CD4-positive, alpha-beta memory T cell (primary cell): ENCODE results near the gene TXK. TPM values are rescaled to one million over a fixed set of nuclear protein-coding genes. Genes with fewer than 3 reads are reported as not detected.

Experiments
- CTCF ChIA-PET: fragments of 350-600 bp; sonication (Branson Sonifier 250); formaldehyde crosslinking; loops from one replicate; lab custom pipeline; 2021; ENCODE audit warnings: inconsistent platforms; ENCODE audit not compliant: partially characterized antibody; lab: Charles Lee
- POLR2A ChIA-PET: fragments of 350-600 bp; sonication (Branson Sonifier 250); formaldehyde crosslinking; loops from one replicate; lab custom pipeline; 2021; ENCODE audit not compliant: partially characterized antibody; lab: Charles Lee
- DNase-seq, 5 donors: peaks; one replicate each; pipeline versions ENCODE4 v3.0.0 to v3.0.0-alpha.2; 2020 to 2022; ENCODE audit warnings: mixed read lengths in 1 of 5
- H3K27ac ChIP-seq: one replicate; pipeline ENCODE4 v1.7.0; 2013; ENCODE audit warnings: low read depth, low read length
- H3K27me3 ChIP-seq: 2 replicates; pipeline ENCODE4 v1.7.0; 2013; ENCODE audit warnings: mild to moderate bottlenecking, low read length, moderate library complexity; ENCODE audit not compliant: insufficient read depth
- H3K36me3 ChIP-seq: 2 replicates; pipeline ENCODE4 v1.7.0; 2013; ENCODE audit warnings: mild to moderate bottlenecking, low read length, moderate library complexity; ENCODE audit not compliant: insufficient read depth
- H3K4me1 ChIP-seq: 2 replicates; pipeline ENCODE4 v1.7.0; 2013; ENCODE audit warnings: mild to moderate bottlenecking, low read length, moderate library complexity; ENCODE audit not compliant: insufficient read depth
- H3K4me3 ChIP-seq, 2 donors: one replicate each; pipeline ENCODE4 v1.7.0; 2013; ENCODE audit warnings: low read length in 2 of 2, mild to moderate bottlenecking in 1 of 2
- H3K9me3 ChIP-seq, 2 donors: one replicate each; pipeline ENCODE4 v1.7.0; 2013; ENCODE audit warnings: low read length in 2 of 2, control low read depth in 1 of 2; ENCODE audit not compliant: control insufficient read depth in 1 of 2
- H3K27ac Mint-ChIP-seq, 7 donors: one replicate each; pipeline ENCODE4 v1.8.0; 2020 to 2021; ENCODE audit warnings: mixed read lengths in 7 of 7, mild to moderate bottlenecking in 6 of 7, inconsistent platforms in 3 of 7, moderate library complexity in 3 of 7
- H3K27me3 Mint-ChIP-seq, 2 donors: one replicate each; pipeline ENCODE4 v1.8.0; 2020 to 2021; ENCODE audit warnings: mixed read lengths in 2 of 2
- H3K36me3 Mint-ChIP-seq, 2 donors: one replicate each; pipeline ENCODE4 v1.8.0; 2020 to 2021; ENCODE audit warnings: mixed read lengths in 2 of 2, inconsistent platforms in 1 of 2, mild to moderate bottlenecking in 1 of 2
- H3K4me1 Mint-ChIP-seq, 4 donors: one replicate each; pipeline ENCODE4 v1.8.0; 2020 to 2021; ENCODE audit warnings: mixed read lengths in 4 of 4, mild to moderate bottlenecking in 1 of 4
- H3K4me3 Mint-ChIP-seq, 8 donors: one replicate each; pipeline ENCODE4 v1.8.0; 2020 to 2021; ENCODE audit warnings: mixed read lengths in 8 of 8, mild to moderate bottlenecking in 7 of 8, moderate library complexity in 6 of 8, inconsistent platforms in 3 of 8
- H3K9me3 Mint-ChIP-seq, 8 donors: one replicate each; pipeline ENCODE4 v1.8.0; 2020 to 2021; ENCODE audit warnings: mixed read lengths in 8 of 8, mild to moderate bottlenecking in 5 of 8, inconsistent platforms in 3 of 8, moderate library complexity in 1 of 8
- intact Hi-C: fragments of 100-400 bp; cut with micrococcal nuclease; formaldehyde crosslinking; loops from one replicate; pipeline ENCODE4 v1.15.1; 2023
- polyA plus RNA-seq, 2 donors: library from polyadenylated mRNA; unstranded; fragments of 300-500 nt; fragmentation: Illumina TruSeq; gene quantifications; one replicate each; pipeline ENCODE4 v1.2.3, GENCODE V29; 2021
- total RNA-seq, 2 experiments: library from RNA; stranded (reverse); gene quantifications; one replicate each; pipeline ENCODE4 v1.2.3, GENCODE V29; 2021

TXK gene
- total and polyA plus RNA-seq, 4 experiments from 2014 or later, result 44.8 to 54.0 (median 51.0) TPM

DNA sequence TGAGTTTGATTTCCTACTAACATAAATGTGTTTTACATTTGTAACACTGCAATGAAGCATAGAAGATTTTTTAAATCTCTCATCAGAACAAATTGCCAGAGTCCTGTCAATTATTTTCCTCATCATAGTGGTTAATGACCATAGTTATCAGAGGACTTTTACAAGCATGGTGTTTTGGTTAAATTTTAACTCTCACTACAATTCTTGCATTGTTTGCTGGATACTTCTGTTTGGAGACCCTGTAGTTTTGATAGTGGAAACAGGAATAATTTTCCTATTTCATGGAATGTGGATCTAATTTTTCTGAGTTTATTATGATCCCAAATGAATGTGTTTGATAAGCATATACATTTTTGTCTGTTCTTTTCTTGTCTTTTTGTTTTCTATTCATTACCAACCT is 100.6 kb downstream of the TXK start:
- Histone ChIP-seq H3K4me3 (no peak overlapping the region), H3K4me1 (no peaks in the 10 kb centered on the region), H3K36me3 (no peaks in the 10 kb centered on the region), H3K27ac (no peak overlapping the region), H3K9me3 (no peaks in the 10 kb centered on the region), H3K27me3 (no peaks in the 10 kb centered on the region)
- DNase-seq, result no peak
- peaks cover 2 to 16% (median 5%) of the 10 kb centered on the region in 4 donors for H3K4me1 Mint-ChIP-seq
- ChIA-PET CTCF (interaction anchor here (0.9 to 9.0 kb wide), 20 partner anchors 9 to 107 kb away, joined by 3 to 140 read pairs (median 7); partner anchors contain the start of genes CNGA1, NIPAL1 and TXK), POLR2A (interaction anchor here (1.8 kb wide), 1 partner anchor 14 kb away, joined by 8 read pairs; no protein-coding TSS in a partner anchor)
- H3K27ac Mint-ChIP-seq, result no peak overlapping the region
- intact Hi-C loops, result loop anchor here (1.0 kb wide), 3 partner anchors 14 to 108 kb away; no protein-coding TSS in a partner anchor
- no peaks in the 10 kb centered on the region for H3K36me3 Mint-ChIP-seq
- H3K27me3 Mint-ChIP-seq, result no peaks in the 10 kb centered on the region
- H3K4me3 Mint-ChIP-seq, result no peak overlapping the region
- no peaks in the 10 kb centered on the region for H3K9me3 Mint-ChIP-seq

DNA sequence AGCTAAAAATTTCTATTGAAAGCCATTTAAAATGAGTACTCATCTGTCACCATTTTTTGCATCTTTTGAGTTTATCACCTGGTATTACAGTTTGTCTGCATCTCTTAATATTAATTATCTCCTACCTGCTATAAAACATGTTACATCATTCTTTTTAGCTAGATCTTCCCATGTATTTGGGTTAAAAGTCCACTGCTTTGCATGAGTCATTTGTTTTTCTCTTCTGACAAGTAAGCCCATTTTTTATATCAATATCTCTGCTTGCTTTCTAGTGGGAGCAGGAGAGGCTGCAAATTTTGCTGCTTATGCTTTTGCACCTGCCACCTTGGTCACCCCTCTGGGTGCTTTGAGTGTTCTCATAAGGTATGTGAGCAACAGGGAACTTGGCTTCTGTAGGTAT is 101.3 kb downstream of the TXK start:
- Histone ChIP-seq H3K27me3 (no peaks in the 10 kb centered on the region), H3K36me3 (no peaks in the 10 kb centered on the region), H3K27ac (no peak overlapping the region), H3K4me1 (no peaks in the 10 kb centered on the region), H3K9me3 (no peaks in the 10 kb centered on the region), H3K4me3 (no peak overlapping the region)
- Mint-ChIP-seq H3K4me3 (no peak overlapping the region), H3K27ac (no peak overlapping the region), H3K36me3 (no peaks in the 10 kb centered on the region), H3K9me3 (no peaks in the 10 kb centered on the region), H3K4me1 (peaks cover 2 to 22% (median 5%) of the 10 kb centered on the region in 4 donors), H3K27me3 (no peaks in the 10 kb centered on the region)
- intact Hi-C loops, result loop anchor here (1.0 kb wide), 3 partner anchors 15 to 109 kb away; no protein-coding TSS in a partner anchor
- POLR2A ChIA-PET, result interaction anchor here (0.7 to 0.8 kb wide), 2 partner anchors 14 to 76 kb away, joined by 3 read pairs; no protein-coding TSS in a partner anchor
- CTCF ChIA-PET, result interaction anchor here (0.8 to 9.0 kb wide), 10 partner anchors 8 to 76 kb away, joined by 3 to 140 read pairs (median 5); partner anchors contain the start of genes CNGA1 and NIPAL1
- DNase-seq, result no peak

- ChIA-PET CTCF (interaction anchor here (0.8 to 9.0 kb wide), 10 partner anchors 13 to 96 kb away, joined by 3 to 140 read pairs (median 5); partner anchors contain the start of genes CNGA1 and NIPAL1), POLR2A (interaction anchor here (0.7 to 0.8 kb wide), 2 partner anchors 15 to 77 kb away, joined by 3 read pairs; no protein-coding TSS in a partner anchor)
- Mint-ChIP-seq H3K36me3 (no peaks in the 10 kb centered on the region), H3K27me3 (no peaks in the 10 kb centered on the region), H3K4me1 (peaks cover 2 to 22% (median 5%) of the 10 kb centered on the region in 4 donors), H3K4me3 (no peak overlapping the region), H3K9me3 (no peaks in the 10 kb centered on the region), H3K27ac (no peak overlapping the region)
- H3K4me3 ChIP-seq, result no peak overlapping the region
- H3K4me1 ChIP-seq, result no peaks in the 10 kb centered on the region
- intact Hi-C loops, result no loop called here
- H3K27ac ChIP-seq, result no peak overlapping the region
- H3K36me3 ChIP-seq, result no peaks in the 10 kb centered on the region
- DNase-seq, result no peak
- H3K27me3 ChIP-seq, result no peaks in the 10 kb centered on the region
- H3K9me3 ChIP-seq, result no peaks in the 10 kb centered on the region
These were observed 102.1 kb downstream of the TXK start for GRCh38 chr4:48031802-48032525.

DNA sequence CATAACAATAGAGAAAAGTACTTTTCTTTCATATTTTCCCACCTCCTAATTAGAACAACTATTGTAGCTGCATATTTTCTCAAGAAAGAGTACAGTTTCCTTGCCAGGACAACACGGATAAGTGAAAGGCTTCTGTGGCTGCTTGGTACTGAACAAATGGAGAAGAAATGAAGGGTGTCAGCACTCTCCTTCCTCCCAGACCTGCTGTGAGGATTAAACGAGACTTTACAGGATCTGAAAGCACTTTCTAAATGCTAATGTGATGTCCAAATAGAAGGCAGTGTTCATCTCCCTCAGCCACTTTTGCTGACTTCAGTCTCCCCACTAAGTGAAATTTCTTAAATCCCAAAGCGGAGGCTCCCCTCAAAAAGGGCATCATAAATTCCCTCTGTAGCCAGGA is 103.6 kb downstream of the TXK start:
- CTCF ChIA-PET, result interaction anchor here (8.6 to 9.0 kb wide), 2 partner anchors 15 to 56 kb away, joined by 135 to 140 read pairs; no protein-coding TSS in a partner anchor
- Mint-ChIP-seq H3K27ac (no peak overlapping the region), H3K27me3 (no peaks in the 10 kb centered on the region)

DNA sequence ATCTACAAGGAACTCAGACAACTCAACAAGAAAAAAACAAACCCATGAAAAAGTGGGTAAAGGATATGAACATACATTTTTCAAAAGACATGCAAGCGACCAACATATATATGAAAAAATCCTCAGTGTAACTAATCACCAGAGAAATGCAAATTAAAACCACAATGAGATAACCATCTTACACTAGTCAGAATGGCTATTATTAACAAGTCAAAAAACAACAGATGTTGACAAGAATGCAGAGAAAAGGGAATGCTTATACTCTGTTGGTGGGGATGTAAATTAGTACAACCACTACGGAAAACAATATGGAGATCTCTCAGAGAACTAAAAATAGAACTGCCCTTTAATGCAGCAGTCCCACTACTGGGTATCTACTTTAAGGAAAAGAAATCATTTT is 105.4 kb downstream of the TXK start:
- ChIA-PET POLR2A (no interaction called here), CTCF (interaction anchor here (8.6 to 9.0 kb wide), 2 partner anchors 17 to 58 kb away, joined by 135 to 140 read pairs; no protein-coding TSS in a partner anchor)
- H3K9me3 Mint-ChIP-seq, result no peaks in the 10 kb centered on the region
- no peak for DNase-seq
- no peak overlapping the region for H3K27ac Mint-ChIP-seq
- H3K27me3 Mint-ChIP-seq, result peaks cover 0 to 1% of the 10 kb centered on the region in 2 donors
- no peak overlapping the region for H3K4me3 Mint-ChIP-seq
- H3K27me3 ChIP-seq, result no peaks in the 10 kb centered on the region
- intact Hi-C loops, result no loop called here
- no peaks in the 10 kb centered on the region for H3K36me3 ChIP-seq
- H3K4me1 Mint-ChIP-seq, result peaks cover 0 to 12% (median 2%) of the 10 kb centered on the region in 4 donors
- no peak overlapping the region for H3K27ac ChIP-seq
- no peaks in the 10 kb centered on the region for H3K4me1 ChIP-seq
- H3K9me3 ChIP-seq, result no peaks in the 10 kb centered on the region
- no peak overlapping the region for H3K4me3 ChIP-seq
- H3K36me3 Mint-ChIP-seq, result no peaks in the 10 kb centered on the region

More for the DNA sequence above, 103.6 kb downstream of the TXK start:
- DNase-seq, result no peak
- Mint-ChIP-seq H3K4me1 (peaks cover 2 to 16% (median 5%) of the 10 kb centered on the region in 4 donors), H3K4me3 (no peak overlapping the region), H3K36me3 (no peaks in the 10 kb centered on the region), H3K9me3 (no peaks in the 10 kb centered on the region)
- POLR2A ChIA-PET, result no interaction called here
- no peaks in the 10 kb centered on the region for H3K27me3 ChIP-seq
- H3K9me3 ChIP-seq, result no peaks in the 10 kb centered on the region
- H3K27ac ChIP-seq, result no peak overlapping the region
- no peaks in the 10 kb centered on the region for H3K4me1 ChIP-seq
- no peak overlapping the region for H3K4me3 ChIP-seq
- intact Hi-C loops, result no loop called here
- no peaks in the 10 kb centered on the region for H3K36me3 ChIP-seq

DNA sequence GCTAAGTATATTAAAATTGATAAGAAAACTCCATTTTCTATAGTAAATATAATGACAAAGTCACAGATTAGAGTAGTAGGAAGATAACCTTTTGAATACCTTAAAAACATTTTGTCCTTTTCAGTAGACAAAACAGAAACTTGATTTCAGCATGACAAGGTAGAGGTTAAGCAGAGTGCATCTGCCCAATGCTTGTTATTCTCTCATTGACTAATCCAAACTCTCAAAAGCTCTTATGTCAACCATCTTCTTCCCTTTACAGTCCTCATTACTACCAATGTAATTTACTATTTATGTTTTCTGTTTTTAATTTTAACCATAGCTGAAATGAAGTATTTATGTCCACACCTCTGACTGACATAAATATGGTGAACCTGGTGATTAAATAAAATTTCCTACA is 106.4 kb downstream of the TXK start:
- ChIA-PET POLR2A (no interaction called here), CTCF (no interaction called here)
- Mint-ChIP-seq H3K4me1 (peaks cover 0 to 11% (median 2%) of the 10 kb centered on the region in 4 donors), H3K9me3 (no peaks in the 10 kb centered on the region), H3K4me3 (no peak overlapping the region), H3K36me3 (no peaks in the 10 kb centered on the region), H3K27ac (no peak overlapping the region), H3K27me3 (peaks cover 0 to 3% of the 10 kb centered on the region in 2 donors)
- Histone ChIP-seq H3K36me3 (no peaks in the 10 kb centered on the region), H3K4me1 (no peaks in the 10 kb centered on the region), H3K9me3 (no peaks in the 10 kb centered on the region), H3K27ac (no peak overlapping the region), H3K27me3 (no peaks in the 10 kb centered on the region), H3K4me3 (no peak overlapping the region)
- intact Hi-C loops, result no loop called here
- DNase-seq, result no peak

DNA sequence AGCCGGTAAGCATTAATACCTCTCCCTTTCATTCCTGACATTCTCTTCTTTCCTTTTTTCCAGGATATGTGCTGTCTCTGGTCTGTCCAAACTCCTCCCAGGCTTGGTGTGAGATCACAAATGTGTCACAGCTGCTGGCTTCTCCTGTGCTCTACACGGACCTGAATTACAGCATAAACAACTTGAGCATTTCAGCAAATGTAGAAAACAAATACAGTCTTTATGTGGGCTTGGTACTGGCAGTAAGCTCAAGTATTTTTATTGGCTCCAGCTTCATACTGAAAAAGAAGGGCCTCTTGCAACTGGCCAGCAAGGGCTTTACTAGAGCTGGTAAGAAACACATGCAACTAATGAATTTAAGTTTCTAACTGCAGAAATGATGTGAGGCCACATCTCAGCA is 109.0 kb downstream of the TXK start:
- Mint-ChIP-seq H3K36me3 (no peaks in the 10 kb centered on the region), H3K9me3 (peaks cover 0 to 2% (median 0%) of the 10 kb centered on the region in 8 donors), H3K4me3 (no peak overlapping the region), H3K27ac (no peak overlapping the region), H3K4me1 (peaks cover 0 to 15% (median 3%) of the 10 kb centered on the region in 4 donors), H3K27me3 (peaks cover 0 to 3% of the 10 kb centered on the region in 2 donors)
- Histone ChIP-seq H3K4me3 (no peak overlapping the region), H3K36me3 (no peaks in the 10 kb centered on the region), H3K27me3 (no peaks in the 10 kb centered on the region), H3K4me1 (no peaks in the 10 kb centered on the region), H3K27ac (no peak overlapping the region), H3K9me3 (no peaks in the 10 kb centered on the region)
- ChIA-PET POLR2A (no interaction called here), CTCF (interaction anchor here (1.1 to 1.4 kb wide), 2 partner anchors 8 to 9 kb away, joined by 4 to 5 read pairs; no protein-coding TSS in a partner anchor)
- intact Hi-C loops, result no loop called here
- no peak for DNase-seq
